ENCODE results near the gene CHAD. TPM values are rescaled to one million over a fixed set of nuclear protein-coding genes. Genes with fewer than 3 reads are reported as not detected.
A peak's percentile ranks its signal among the peaks of the same experiment; 100 is the strongest.

CHAD gene, protein sequence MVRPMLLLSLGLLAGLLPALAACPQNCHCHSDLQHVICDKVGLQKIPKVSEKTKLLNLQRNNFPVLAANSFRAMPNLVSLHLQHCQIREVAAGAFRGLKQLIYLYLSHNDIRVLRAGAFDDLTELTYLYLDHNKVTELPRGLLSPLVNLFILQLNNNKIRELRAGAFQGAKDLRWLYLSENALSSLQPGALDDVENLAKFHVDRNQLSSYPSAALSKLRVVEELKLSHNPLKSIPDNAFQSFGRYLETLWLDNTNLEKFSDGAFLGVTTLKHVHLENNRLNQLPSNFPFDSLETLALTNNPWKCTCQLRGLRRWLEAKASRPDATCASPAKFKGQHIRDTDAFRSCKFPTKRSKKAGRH
- not detected for total RNA-seq

GRCh38 chr17:50468304-50469207 is at the start of gene CHAD:
Gene CHAD, minus strand, starts transcription at chr17:50468880. Its CDS starts 67 bp downstream, at chr17:50468813.
- ATAC-seq (peak in 1 of 2 donors; percentile 61), DNase-seq (ENCODE audit: low spot score in 2 of 2) (no peak)
- H3K27ac Mint-ChIP-seq = no peak within 1 kb of the TSS
- H3K36me3 Mint-ChIP-seq = no peaks in the 10 kb centered on the region
- H3K9me3 Mint-ChIP-seq = no peaks in the 10 kb centered on the region

GRCh38 chr17:50517504-50518383 is 49.1 kb upstream of the CHAD start:
- Mint-ChIP-seq H3K9me3 (no peaks in the 10 kb centered on the region), H3K36me3 (no peaks in the 10 kb centered on the region), H3K27ac (no peak overlapping the region)
- DNase-seq (ENCODE audit: low spot score in 2 of 2) (no peak), ATAC-seq (no peak)

GRCh38 chr17:50517011-50517410 is 48.3 kb upstream of the CHAD start:
- peak overlapping the region in 1 of 2 donors; percentile 15 for H3K27ac Mint-ChIP-seq
- H3K9me3 Mint-ChIP-seq = no peaks in the 10 kb centered on the region
- no peaks in the 10 kb centered on the region for H3K36me3 Mint-ChIP-seq
- ATAC-seq (no peak), DNase-seq (ENCODE audit: low spot score in 2 of 2) (no peak)

- H3K9me3 Mint-ChIP-seq = no peaks in the 10 kb centered on the region
- H3K27ac Mint-ChIP-seq = no peak overlapping the region
- no peak for DNase-seq (ENCODE audit: low spot score in 2 of 2)
- no peak for ATAC-seq
- H3K36me3 Mint-ChIP-seq = no peaks in the 10 kb centered on the region
These were observed 46.4 kb upstream of the CHAD start for GRCh38 chr17:50514936-50515702.

DNA sequence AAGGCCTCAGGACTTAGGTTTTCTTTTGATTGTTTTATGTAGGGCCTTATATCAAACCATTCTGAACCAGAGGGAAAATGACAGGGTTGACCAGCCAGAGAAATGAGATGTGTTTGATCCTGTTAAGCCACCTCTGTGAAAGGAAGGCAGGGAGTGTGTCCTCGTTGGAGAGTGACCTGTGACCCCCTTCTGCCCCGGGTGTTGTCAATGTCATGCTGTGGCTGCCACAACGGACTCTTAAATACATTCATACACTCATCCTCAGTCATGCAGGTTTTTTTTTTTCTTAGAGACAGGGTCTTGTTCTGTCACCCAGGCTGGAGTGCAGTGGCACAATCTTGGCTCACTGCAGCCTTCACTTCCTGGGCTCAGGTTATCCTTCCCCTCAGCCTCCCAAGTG is 45.7 kb upstream of the CHAD start:
- ATAC-seq (no peak), DNase-seq (ENCODE audit: low spot score in 2 of 2) (no peak)
- Mint-ChIP-seq H3K36me3 (no peaks in the 10 kb centered on the region), H3K27ac (no peak overlapping the region), H3K9me3 (no peaks in the 10 kb centered on the region)

DNA sequence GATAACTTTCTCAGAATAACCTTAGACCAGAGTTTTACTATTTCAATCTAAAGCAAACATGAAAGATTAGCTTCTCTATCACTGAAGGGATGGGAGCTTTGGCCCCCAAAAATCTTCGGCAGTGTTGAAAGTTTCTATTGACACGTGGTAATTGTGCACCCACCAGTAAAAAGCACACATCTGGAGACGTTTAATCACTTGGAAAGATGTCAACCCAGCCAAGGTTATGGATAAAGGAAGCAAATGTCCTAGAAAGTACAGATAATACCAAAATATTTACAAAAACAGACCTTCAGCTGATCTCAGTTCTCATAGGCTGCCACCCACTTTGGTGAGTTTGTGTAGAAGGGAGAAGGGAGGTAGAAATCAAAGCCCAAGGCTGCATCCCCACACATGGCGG is 44.8 kb upstream of the CHAD start:
- H3K27ac Mint-ChIP-seq = no peak overlapping the region
- H3K36me3 Mint-ChIP-seq = no peaks in the 10 kb centered on the region
- DNase-seq (ENCODE audit: low spot score in 2 of 2) (no peak), ATAC-seq (no peak)
- no peaks in the 10 kb centered on the region for H3K9me3 Mint-ChIP-seq

- Mint-ChIP-seq H3K36me3 (no peaks in the 10 kb centered on the region), H3K27ac (peak overlapping the region; percentile 83 to 84), H3K9me3 (no peaks in the 10 kb centered on the region)
- ATAC-seq (peak; percentile 88 to 90), DNase-seq (ENCODE audit: low spot score in 2 of 2) (peak in 1 of 2 donors; percentile 63)
These were observed 42.4 kb upstream of the CHAD start for GRCh38 chr17:50511058-50511457.

GRCh38 chr17:50508573-50509460 is 40.1 kb upstream of the CHAD start:
- DNase-seq (ENCODE audit: low spot score in 2 of 2) (no peak), ATAC-seq (no peak)
- Mint-ChIP-seq H3K27ac (peak overlapping the region in 1 of 2 donors; percentile 85), H3K36me3 (no peaks in the 10 kb centered on the region), H3K9me3 (no peaks in the 10 kb centered on the region)

DNA sequence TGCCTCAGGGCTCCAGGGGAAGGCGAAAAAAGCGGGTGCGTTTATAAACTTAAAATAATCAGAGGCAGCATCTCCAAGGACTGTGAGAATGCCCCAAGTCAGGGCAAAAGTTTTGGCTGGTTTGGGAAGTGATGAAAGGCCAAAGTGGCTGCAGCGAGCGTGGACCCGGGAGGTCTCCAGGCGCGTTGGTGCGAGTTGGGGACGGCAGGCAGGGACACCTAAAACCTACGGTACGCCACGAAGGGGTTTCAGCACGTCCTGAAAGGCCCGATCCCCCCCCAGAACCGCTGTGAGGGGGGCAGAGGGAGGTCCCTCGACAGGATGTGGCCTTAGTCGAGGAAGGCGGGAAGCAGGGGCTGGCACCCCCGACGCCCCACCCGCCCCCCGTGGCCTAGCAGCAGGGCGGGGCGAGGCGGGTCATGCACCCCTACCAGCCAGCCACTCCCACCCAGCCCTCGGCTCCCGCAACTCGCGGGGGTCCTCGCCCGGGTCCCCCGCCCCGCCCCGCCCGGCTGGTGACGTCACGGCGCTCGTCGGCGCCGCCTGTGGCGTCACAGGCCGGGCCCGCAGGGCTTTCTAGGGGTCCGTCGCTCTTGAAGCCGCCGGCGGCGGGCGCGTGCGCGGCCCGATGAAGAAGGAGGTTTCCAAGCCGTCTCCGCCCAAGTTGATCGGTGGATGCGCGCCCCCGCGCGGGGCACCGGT is 39.3 kb upstream of the CHAD start, which contains the start of gene MYCBPAP:
Gene MYCBPAP, plus strand, starts transcription at position 569 of the 702 bp plus-strand sequence. CDS start 236 bp downstream, outside the sequence.
- Mint-ChIP-seq H3K36me3 (no peaks in the 10 kb centered on the region), H3K9me3 (no peaks in the 10 kb centered on the region), H3K27ac (peak within 1 kb of the TSS; percentile 85 to 95)
- peak; percentile 66 to 71 for DNase-seq (ENCODE audit: low spot score in 2 of 2)
- peak; percentile 46 to 49 for ATAC-seq

DNA sequence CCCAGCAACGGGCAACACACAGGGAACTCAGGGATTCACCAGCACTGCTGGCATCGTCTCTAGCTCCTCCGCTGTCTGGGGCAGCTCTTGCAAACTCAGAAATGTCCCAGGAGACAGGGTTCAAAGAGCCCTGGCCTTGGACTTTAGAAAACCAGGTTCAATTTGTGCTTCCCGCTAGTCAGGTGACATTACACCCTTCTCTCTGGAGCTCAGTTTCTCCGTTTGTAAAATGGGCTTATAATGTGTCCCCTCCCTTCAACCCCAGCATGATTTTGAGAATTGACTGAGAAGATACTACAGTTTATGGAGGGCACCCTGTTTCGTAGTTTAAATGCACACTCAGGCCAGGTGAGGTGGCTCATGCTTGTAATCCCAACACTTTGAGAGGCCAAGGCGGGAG is 37.6 kb upstream of the CHAD start:
- no peak overlapping the region for H3K27ac Mint-ChIP-seq

GRCh38 chr17:50505591-50506130 is 37.0 kb upstream of the CHAD start:
- DNase-seq (ENCODE audit: low spot score in 2 of 2) (no peak), ATAC-seq (no peak)
- Mint-ChIP-seq H3K36me3 (no peaks in the 10 kb centered on the region), H3K27ac (no peak overlapping the region), H3K9me3 (no peaks in the 10 kb centered on the region)

More for the DNA sequence above, 37.6 kb upstream of the CHAD start:
- Mint-ChIP-seq H3K36me3 (no peaks in the 10 kb centered on the region), H3K9me3 (no peaks in the 10 kb centered on the region)
- ATAC-seq (no peak), DNase-seq (ENCODE audit: low spot score in 2 of 2) (no peak)

- DNase-seq (ENCODE audit: low spot score in 2 of 2) (no peak), ATAC-seq (no peak)
- H3K36me3 Mint-ChIP-seq = no peaks in the 10 kb centered on the region
- H3K27ac Mint-ChIP-seq = no peak overlapping the region
- H3K9me3 Mint-ChIP-seq = no peaks in the 10 kb centered on the region
These were observed 33.8 kb upstream of the CHAD start for GRCh38 chr17:50502301-50502990.

DNA sequence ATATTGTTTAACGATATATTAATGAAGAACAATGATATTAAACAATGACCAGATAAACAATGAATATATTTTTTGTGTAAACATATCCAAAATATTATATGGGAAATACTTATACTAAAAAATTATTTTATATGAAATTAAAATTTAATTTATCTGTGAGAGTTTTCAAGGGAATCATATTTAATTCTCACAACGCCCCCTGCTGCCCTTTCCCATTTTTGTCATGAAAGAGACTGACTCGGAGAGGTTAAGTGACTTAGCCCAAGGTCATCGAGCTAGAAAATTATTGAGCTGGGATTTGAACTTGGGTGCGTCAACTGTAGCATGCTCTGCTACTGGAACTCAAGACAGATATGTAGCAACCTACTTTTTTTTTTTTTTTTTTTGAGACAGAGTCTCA is 32.4 kb upstream of the CHAD start:
- no peak for ATAC-seq
- peak in 1 of 2 donors; percentile 35 for DNase-seq (ENCODE audit: low spot score in 2 of 2)
- H3K9me3 Mint-ChIP-seq = no peaks in the 10 kb centered on the region
- no peaks in the 10 kb centered on the region for H3K36me3 Mint-ChIP-seq
- H3K27ac Mint-ChIP-seq = no peak overlapping the region

DNA sequence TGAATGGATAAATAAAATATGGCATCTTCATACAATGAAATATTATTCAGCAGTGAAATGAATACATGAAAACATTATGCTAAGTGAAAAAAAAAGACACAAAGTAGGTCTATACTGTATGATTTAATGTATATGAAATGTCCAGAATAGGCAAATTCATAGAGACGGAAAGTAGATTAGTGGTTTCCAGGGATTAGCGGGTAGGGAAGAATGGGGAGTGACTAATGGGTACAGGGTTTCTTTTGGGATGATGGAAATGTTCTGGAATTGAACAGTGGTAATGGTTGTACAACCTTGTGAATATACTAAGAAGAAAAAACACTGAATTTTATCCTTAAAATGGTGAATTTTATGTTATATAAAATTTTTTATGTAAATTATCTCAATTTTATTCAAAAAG is 31.0 kb upstream of the CHAD start:
- Mint-ChIP-seq H3K36me3 (no peaks in the 10 kb centered on the region), H3K27ac (no peak overlapping the region), H3K9me3 (no peaks in the 10 kb centered on the region)
- DNase-seq (ENCODE audit: low spot score in 2 of 2) (no peak), ATAC-seq (no peak)
